Thyroid gland (tissue), 4 donors: ENCODE measurements around the gene S100A7. TPM values are rescaled to one million over a fixed set of nuclear protein-coding genes. Genes with fewer than 3 reads are reported as not detected.
"Not testable (repeated sequence)": the region's sequence is repeated elsewhere in the genome, so short reads cannot be mapped to it uniquely, and the experiment has no call there.

ENCODE experiments used
- DNase-seq, 2 donors: peaks; one replicate each; pipeline ENCODE4 v3.0.0-alpha.2; 2019
- H3K27ac ChIP-seq, 3 donors: fragments of 200-600 bp; sonication (generic); 1 replicate in 2 of 3; 2 replicates in 1 of 3; pipeline ENCODE4 v1.5.1; 2016 to 2019; ENCODE audit warnings: mild to moderate bottlenecking in 1 of 3, moderate library complexity in 1 of 3
- H3K27me3 ChIP-seq: fragments of 200-600 bp; sonication (generic); one replicate; pipeline ENCODE4 v1.5.1; 2019
- H3K36me3 ChIP-seq, 2 donors: fragments of 200-600 bp; sonication (generic); one replicate each; pipeline ENCODE4 v1.5.1; 2016 to 2019
- H3K4me1 ChIP-seq, 2 donors: fragments of 200-600 bp; sonication (generic); one replicate each; pipeline ENCODE4 v1.5.1; 2017 to 2019
- H3K4me3 ChIP-seq, 3 donors: fragments of 200-600 bp; sonication (generic); replicated peaks in 1 of 3; 1 replicate in 2 of 3; 2 replicates in 1 of 3; pipeline ENCODE4 v1.5.1; 2016; ENCODE audit warnings: mild to moderate bottlenecking in 1 of 3
- H3K9me3 ChIP-seq: fragments of 200-600 bp; sonication (generic); one replicate; pipeline ENCODE4 v1.5.1; 2017
- CTCF ChIP-seq, 6 experiments: fragments of 200-600 bp in 3 of 6; fragments of 450-650 bp in 3 of 6; sonication (generic) in 3 of 6; IDR thresholded peaks; one replicate each; pipeline ENCODE4 v1.5.1; 2016 to 2019; ENCODE audit warnings: antibody characterized with exemption in 6 of 6, mild to moderate bottlenecking in 2 of 6, inconsistent platforms in 1 of 6, moderate library complexity in 1 of 6
- POLR2A ChIP-seq, 2 donors: fragments of 450-650 bp; IDR thresholded peaks; one replicate each; pipeline ENCODE4 v1.6.1; 2017; ENCODE audit warnings: antibody characterized with exemption in 2 of 2, mild to moderate bottlenecking in 2 of 2, moderate library complexity in 1 of 2
- WGBS, 2 donors: methylation state at CpG; one replicate each; pipeline ENCODE4 v1.1.5; 2017; 5-methylcytosine and 5-hydroxymethylcytosine counted together
- intact Hi-C: fragments of 100-400 bp; cut with DNase I; formaldehyde crosslinking; loops from one replicate; pipeline ENCODE4 v1.15.1; 2023
- total RNA-seq, 4 donors: library from RNA; depleted of rRNA; stranded (reverse); fragments of >200 nt; gene quantifications; one replicate each; pipeline ENCODE4 v1.2.3, GENCODE V29; 2016

Gene S100A7
- total RNA-seq, 4 donors from 2014 or later, result not detected

GRCh38 chr1:153428073-153428638, 32.3 kb downstream of the S100A7 start:
- H3K27me3 ChIP-seq, result no peaks in the 10 kb centered on the region
- no peak overlapping the region for H3K27ac ChIP-seq
- no peak for TF ChIP-seq POLR2A (IDR thresholded peaks at IDR 0.05)
- no peak for TF ChIP-seq CTCF (IDR thresholded peaks at IDR 0.05)
- DNase-seq, result no peak
- no peaks in the 10 kb centered on the region for H3K36me3 ChIP-seq
- H3K4me1 ChIP-seq, result no peaks in the 10 kb centered on the region
- H3K4me3 ChIP-seq, result no peak overlapping the region
- intact Hi-C loops, result no loop called here
- WGBS, 2 donors, result 77 to 79% methylated on average over 12 of the region's 12 CpGs
- no peaks in the 10 kb centered on the region for H3K9me3 ChIP-seq

- Histone ChIP-seq H3K9me3 (no peaks in the 10 kb centered on the region), H3K36me3 (no peaks in the 10 kb centered on the region), H3K27me3 (no peaks in the 10 kb centered on the region), H3K4me3 (no peak overlapping the region), H3K27ac (no peak overlapping the region), H3K4me1 (no peaks in the 10 kb centered on the region)
- DNase-seq, result no peak
- TF ChIP-seq CTCF (IDR thresholded peaks at IDR 0.05) (no peak), POLR2A (IDR thresholded peaks at IDR 0.05) (no peak)
- intact Hi-C loops, result no loop called here
- WGBS, 2 donors, result 32 to 38% methylated on average over 1 of the region's 1 CpG
These were observed 33.6 kb downstream of the S100A7 start for GRCh38 chr1:153426809-153427208.

- no peaks in the 10 kb centered on the region for H3K36me3 ChIP-seq
- no peaks in the 10 kb centered on the region for H3K9me3 ChIP-seq
- H3K27me3 ChIP-seq, result no peaks in the 10 kb centered on the region
- no peak overlapping the region for H3K27ac ChIP-seq
- no peak for TF ChIP-seq CTCF (IDR thresholded peaks at IDR 0.05)
- TF ChIP-seq POLR2A (IDR thresholded peaks at IDR 0.05), result no peak
- intact Hi-C loops, result no loop called here
- 9 to 10% methylated on average over 6 of the region's 6 CpGs for WGBS, 2 donors
- H3K4me1 ChIP-seq, result no peaks in the 10 kb centered on the region
- H3K4me3 ChIP-seq, result no peak overlapping the region
- peak; percentile 74 to 81 for DNase-seq
These were observed 37.9 kb downstream of the S100A7 start for GRCh38 chr1:153422450-153423068.

GRCh38 chr1:153420306-153420705, 40.1 kb downstream of the S100A7 start:
- Histone ChIP-seq H3K9me3 (no peaks in the 10 kb centered on the region), H3K27me3 (no peaks in the 10 kb centered on the region), H3K4me3 (no peak overlapping the region), H3K36me3 (no peaks in the 10 kb centered on the region), H3K27ac (no peak overlapping the region), H3K4me1 (no peaks in the 10 kb centered on the region)
- intact Hi-C loops, result no loop called here
- DNase-seq, result no peak
- TF ChIP-seq POLR2A (IDR thresholded peaks at IDR 0.05) (no peak), CTCF (IDR thresholded peaks at IDR 0.05) (no peak)
- 71 to 73% methylated on average over 2 of the region's 2 CpGs for WGBS, 2 donors

GRCh38 chr1:153419436-153419793, 41.0 kb downstream of the S100A7 start:
- H3K27ac ChIP-seq, DNase-seq, intact Hi-C loops, H3K4me1 ChIP-seq, H3K36me3 ChIP-seq, H3K4me3 ChIP-seq, H3K9me3 ChIP-seq, H3K27me3 ChIP-seq: not testable (repeated sequence)
- 56 to 74% methylated on average over 2 of the region's 2 CpGs for WGBS, 2 donors

GRCh38 chr1:153418758-153419435, 41.6 kb downstream of the S100A7 start:
- H3K36me3 ChIP-seq, H3K4me1 ChIP-seq, DNase-seq, H3K27ac ChIP-seq, H3K27me3 ChIP-seq, H3K4me3 ChIP-seq, H3K9me3 ChIP-seq, intact Hi-C loops: not testable (repeated sequence)
- 59 to 73% methylated on average over 7 of the region's 7 CpGs for WGBS, 2 donors
